Fibroblast of pulmonary artery (primary cell): ENCODE results near the gene NBEAL2.

Experiments used
- DNase-seq: peaks from one replicate; pipeline ENCODE4 v3.0.0-alpha.2; 2010; ENCODE audit warnings: low read depth
- H3K4me3 ChIP-seq: replicated peaks from 2 replicates; pipeline ENCODE4 v1.5.1; 2011; ENCODE audit warnings: low read depth, mild to moderate bottlenecking, control low read depth, low read length, moderate library complexity
- CTCF ChIP-seq: IDR thresholded peaks from 2 replicates; pipeline ENCODE4 v1.5.1; 2011; ENCODE audit warnings: mild to moderate bottlenecking, control low read depth, low read length, inconsistent platforms; ENCODE audit errors: missing control alignments

NBEAL2 gene

GRCh38 chr3:46982546-46982945 is 3.1 kb downstream of the NBEAL2 start:
- DNase-seq = no peak
- no peak for TF ChIP-seq CTCF
- H3K4me3 ChIP-seq = no peak overlapping the region

- no peak for DNase-seq
- TF ChIP-seq CTCF = no peak
Measured at GRCh38 chr3:46984591-46985459, 5.4 kb downstream of the NBEAL2 start.

GRCh38 chr3:46985588-46985987 is 6.1 kb downstream of the NBEAL2 start:
- DNase-seq = no peak
- no peak overlapping the region for H3K4me3 ChIP-seq
- TF ChIP-seq CTCF = no peak

More at GRCh38 chr3:46984591-46985459, 5.4 kb downstream of the NBEAL2 start:
- no peak overlapping the region for H3K4me3 ChIP-seq

- DNase-seq = no peak
- TF ChIP-seq CTCF = no peak
- H3K4me3 ChIP-seq = no peak overlapping the region
Measured at GRCh38 chr3:46986055-46986730, 6.7 kb downstream of the NBEAL2 start.

- DNase-seq = no peak
- no peak overlapping the region for H3K4me3 ChIP-seq
- TF ChIP-seq CTCF = no peak
Measured at GRCh38 chr3:46986782-46987310, 7.4 kb downstream of the NBEAL2 start.

GRCh38 chr3:46987319-46987742 is 7.9 kb downstream of the NBEAL2 start:
- no peak for TF ChIP-seq CTCF
- no peak for DNase-seq
- H3K4me3 ChIP-seq = no peak overlapping the region
